IgD-negative memory B cell (primary cell): ENCODE results near the gene CCDC40. TPM values are rescaled to one million over a fixed set of nuclear protein-coding genes. Genes with fewer than 3 reads are reported as not detected.

Source experiments
- H3K27ac Mint-ChIP-seq, 3 donors: one replicate each; pipeline ENCODE4 v1.8.0; 2020 to 2022; ENCODE audit warnings: mild to moderate bottlenecking in 3 of 3, mixed read lengths in 3 of 3, moderate library complexity in 1 of 3
- H3K27me3 Mint-ChIP-seq: one replicate; pipeline ENCODE4 v1.8.0; 2021; ENCODE audit warnings: mixed read lengths
- H3K36me3 Mint-ChIP-seq: one replicate; pipeline ENCODE4 v1.8.0; 2020; ENCODE audit warnings: mild to moderate bottlenecking, mixed read lengths
- H3K4me1 Mint-ChIP-seq, 3 donors: one replicate each; pipeline ENCODE4 v1.8.0; 2020 to 2022; ENCODE audit warnings: mixed read lengths in 3 of 3, mild to moderate bottlenecking in 1 of 3
- H3K4me3 Mint-ChIP-seq, 4 donors: one replicate each; pipeline ENCODE4 v1.8.0; 2020 to 2022; ENCODE audit warnings: mild to moderate bottlenecking in 4 of 4, mixed read lengths in 4 of 4, moderate library complexity in 3 of 4
- H3K9me3 Mint-ChIP-seq, 3 donors: one replicate each; pipeline ENCODE4 v1.8.0; 2020 to 2021; ENCODE audit warnings: mixed read lengths in 3 of 3, mild to moderate bottlenecking in 1 of 3
- polyA plus RNA-seq: library from polyadenylated mRNA; unstranded; fragments of 300-500 nt; fragmentation: Illumina TruSeq; gene quantifications from one replicate; pipeline ENCODE4 v1.2.3, GENCODE V29; 2021

Gene CCDC40
- polyA plus RNA-seq, 1 donor from 2014 or later, result not detected

DNA sequence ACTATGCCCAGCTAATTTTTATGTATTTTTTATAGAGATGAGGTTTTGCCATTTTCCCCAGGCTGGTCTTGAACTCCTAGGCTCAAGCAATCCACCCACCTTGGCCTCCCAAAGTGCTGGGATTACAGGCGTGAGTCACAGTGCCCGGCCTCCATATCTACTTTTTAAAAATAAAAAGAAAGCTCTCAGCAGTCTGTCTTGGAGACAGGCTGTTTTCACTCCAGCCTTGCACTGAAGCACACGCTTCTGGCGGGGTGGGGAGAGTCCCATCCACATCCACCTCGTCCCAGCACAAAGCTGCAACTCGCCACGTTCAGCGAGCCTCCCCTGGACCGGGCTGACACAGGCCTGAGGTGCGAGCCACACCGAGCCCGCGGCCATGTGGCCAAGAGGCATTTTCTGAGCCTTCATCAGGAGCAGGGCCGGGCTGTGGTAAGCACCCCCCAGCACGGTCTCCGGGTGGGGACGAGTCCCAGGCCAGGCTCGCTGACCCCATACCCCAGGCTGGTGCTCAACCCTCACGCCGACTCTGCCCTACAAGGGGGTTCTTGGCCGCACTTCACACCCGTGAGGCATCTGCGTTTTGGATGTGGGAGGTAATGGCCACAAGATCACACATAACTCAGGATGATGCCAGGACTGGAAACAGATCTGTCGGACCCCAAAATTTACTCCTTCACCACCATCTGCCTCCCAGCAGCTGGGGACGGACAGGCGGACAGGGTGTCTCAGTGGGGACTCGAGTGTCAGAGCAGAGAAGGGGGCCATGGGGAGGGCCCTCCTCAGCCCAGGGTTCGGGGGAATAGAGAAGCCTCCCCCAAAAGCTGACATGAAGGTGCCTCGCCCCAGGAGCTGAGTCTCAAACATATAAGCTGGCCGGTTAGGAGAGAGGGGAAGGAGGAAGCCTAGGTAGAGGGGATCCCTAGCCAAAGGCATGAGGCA, 29.4 kb upstream of the CCDC40 start:
- Mint-ChIP-seq H3K27ac (peak overlapping the region in 1 of 3 donors; percentile 81), H3K27me3 (no peaks in the 10 kb centered on the region), H3K36me3 (peaks cover 3% of the 10 kb centered on the region), H3K4me3 (no peak overlapping the region), H3K4me1 (peaks cover 0 to 5% (median 1%) of the 10 kb centered on the region in 3 donors), H3K9me3 (no peaks in the 10 kb centered on the region)

DNA sequence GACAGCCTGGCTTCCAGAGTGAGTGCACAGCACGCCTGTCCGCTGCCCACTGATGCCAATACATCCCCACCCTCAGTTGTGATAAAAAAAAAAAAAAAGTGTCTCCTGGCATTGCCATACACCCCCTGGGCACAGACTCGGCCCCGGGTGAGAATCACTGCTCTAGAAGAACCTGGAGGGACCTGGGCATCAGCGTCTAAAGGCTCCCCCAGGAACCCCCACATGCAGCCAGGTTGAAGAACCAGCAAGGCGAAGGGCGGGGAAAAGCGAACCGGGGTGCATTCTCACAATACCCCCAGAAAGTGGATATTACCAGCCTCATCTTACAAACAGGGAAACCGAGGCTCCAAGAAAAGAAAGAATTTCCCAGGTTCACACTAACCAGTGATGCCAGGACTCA, 28.5 kb upstream of the CCDC40 start:
- Mint-ChIP-seq H3K36me3 (no peaks in the 10 kb centered on the region), H3K27me3 (no peaks in the 10 kb centered on the region), H3K9me3 (no peaks in the 10 kb centered on the region), H3K27ac (no peak overlapping the region), H3K4me3 (no peak overlapping the region), H3K4me1 (peaks cover 0 to 5% (median 1%) of the 10 kb centered on the region in 3 donors)

DNA sequence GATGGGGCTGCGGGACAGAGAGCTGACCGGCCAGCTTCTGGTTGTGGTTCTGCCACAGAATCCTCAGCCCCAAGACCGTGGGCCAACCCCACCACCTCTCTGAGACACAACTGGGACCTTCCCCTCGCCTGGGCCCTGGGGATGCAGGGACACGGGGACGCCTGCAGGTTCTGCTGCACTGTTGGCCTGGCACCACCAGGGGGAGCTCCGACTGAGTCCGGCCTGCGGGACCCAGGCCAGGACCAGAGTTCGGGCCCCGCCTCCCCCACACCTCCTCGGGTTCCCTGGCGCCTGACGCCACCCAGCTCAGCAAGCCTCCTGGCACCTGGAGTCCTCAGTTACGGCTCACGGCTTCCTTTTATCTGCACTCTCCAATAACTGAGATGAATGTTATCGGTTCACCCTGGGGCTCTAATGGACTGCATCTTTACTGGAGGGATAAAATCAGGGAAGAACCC, 28.0 kb upstream of the CCDC40 start:
- no peaks in the 10 kb centered on the region for H3K27me3 Mint-ChIP-seq
- H3K9me3 Mint-ChIP-seq, result no peaks in the 10 kb centered on the region
- peaks cover 0 to 5% (median 1%) of the 10 kb centered on the region in 3 donors for H3K4me1 Mint-ChIP-seq
- H3K27ac Mint-ChIP-seq, result no peak overlapping the region
- H3K4me3 Mint-ChIP-seq, result no peak overlapping the region
- no peaks in the 10 kb centered on the region for H3K36me3 Mint-ChIP-seq

DNA sequence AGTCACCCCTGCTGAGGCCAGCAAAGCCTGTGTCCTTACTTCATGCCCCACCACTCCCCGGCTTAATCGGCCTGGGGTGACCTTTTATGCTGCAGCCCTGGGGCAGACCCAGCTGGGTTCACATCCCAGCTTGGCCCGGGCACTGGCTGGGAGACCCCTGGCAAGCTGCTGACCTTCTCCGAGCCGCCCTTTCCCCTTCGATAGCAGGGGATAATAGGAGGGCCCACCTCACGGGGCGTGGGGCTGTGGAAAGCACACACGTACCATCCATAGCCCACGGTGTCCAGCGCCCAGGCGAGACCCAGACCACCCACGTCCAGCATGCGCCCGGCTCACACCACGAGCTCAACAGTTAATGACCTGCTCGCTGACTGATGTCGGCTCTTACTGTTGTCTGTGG, 27.6 kb upstream of the CCDC40 start:
- H3K4me3 Mint-ChIP-seq, result no peak overlapping the region
- H3K9me3 Mint-ChIP-seq, result no peaks in the 10 kb centered on the region
- no peaks in the 10 kb centered on the region for H3K36me3 Mint-ChIP-seq
- peaks cover 0 to 5% (median 1%) of the 10 kb centered on the region in 3 donors for H3K4me1 Mint-ChIP-seq
- H3K27me3 Mint-ChIP-seq, result no peaks in the 10 kb centered on the region
- H3K27ac Mint-ChIP-seq, result no peak overlapping the region

DNA sequence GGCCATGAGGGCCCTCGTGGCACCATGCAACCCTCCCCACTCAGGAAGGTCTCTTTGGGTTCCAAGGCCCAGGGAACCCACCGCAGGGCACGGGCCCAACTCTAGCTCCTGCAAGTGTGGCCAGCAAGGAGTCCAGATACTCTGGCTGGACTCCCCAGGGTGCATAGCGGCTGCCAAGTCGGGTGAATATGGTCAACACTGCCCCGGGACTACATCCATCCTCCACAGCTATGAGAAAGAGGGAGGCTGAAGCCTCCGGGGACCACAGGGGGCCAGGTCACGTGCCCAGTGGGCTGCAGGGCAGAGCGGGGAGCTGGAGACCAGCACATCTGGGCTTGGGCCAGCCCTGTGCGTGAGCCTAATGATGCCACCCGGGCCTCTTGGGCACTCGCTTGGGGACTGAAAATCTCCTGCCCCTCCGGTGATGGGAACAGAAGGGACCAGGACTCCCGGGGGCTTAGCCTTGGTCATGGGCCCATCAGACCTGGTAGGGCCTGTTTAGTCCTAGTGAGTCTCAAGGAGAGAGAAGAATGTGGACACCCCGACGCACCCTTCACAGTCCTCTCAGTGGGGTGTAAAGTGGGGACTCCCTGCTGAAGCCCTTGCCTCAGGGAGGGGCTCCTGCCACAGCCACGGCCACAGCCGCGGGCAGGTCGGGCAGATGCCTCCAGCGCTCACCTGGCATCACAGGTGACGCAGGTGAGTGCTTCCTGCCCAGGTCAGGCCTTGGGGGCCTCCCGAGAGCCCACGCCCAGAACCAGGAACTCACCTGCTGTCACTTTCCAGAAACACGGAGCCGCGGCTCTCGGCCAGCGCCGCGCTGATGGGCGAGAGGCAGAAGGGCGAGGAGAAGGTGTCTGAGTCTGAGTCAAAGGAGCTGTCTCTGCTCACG, 26.8 kb upstream of the CCDC40 start:
- peaks cover 0 to 3% (median 2%) of the 10 kb centered on the region in 3 donors for H3K9me3 Mint-ChIP-seq
- no peak overlapping the region for H3K4me3 Mint-ChIP-seq
- no peak overlapping the region for H3K27ac Mint-ChIP-seq
- H3K4me1 Mint-ChIP-seq, result peaks cover 0 to 5% (median 1%) of the 10 kb centered on the region in 3 donors
- no peaks in the 10 kb centered on the region for H3K27me3 Mint-ChIP-seq
- no peaks in the 10 kb centered on the region for H3K36me3 Mint-ChIP-seq

DNA sequence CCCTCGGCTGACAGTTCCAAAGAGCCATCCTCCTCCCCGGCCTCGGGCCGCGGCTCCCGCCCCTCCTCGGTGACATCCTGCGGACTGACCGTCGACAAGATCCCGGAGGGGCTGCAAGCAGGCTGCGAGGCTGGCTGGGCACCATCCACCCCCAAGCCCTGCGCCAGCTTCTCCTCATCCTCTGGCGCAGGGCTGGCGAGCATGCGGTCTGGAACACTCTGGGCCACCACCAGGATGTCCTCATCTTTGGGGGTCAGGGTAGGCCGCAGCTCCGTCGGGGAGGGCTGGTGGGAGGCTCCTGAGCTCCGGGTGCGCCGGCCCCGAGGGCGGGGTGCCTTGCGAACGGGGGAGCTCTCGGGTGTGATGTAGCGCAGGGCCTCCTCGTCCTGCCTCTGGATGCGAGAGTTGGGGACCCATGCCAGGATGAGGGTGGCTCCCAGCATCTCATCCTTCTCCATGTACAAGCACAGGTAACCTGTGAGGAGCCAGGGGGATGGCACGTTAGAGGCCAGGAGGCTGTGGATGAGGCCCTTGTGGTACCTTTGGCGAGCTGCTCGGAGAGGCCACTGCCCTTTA, 26.1 kb upstream of the CCDC40 start:
- H3K4me3 Mint-ChIP-seq, result no peak overlapping the region
- peaks cover 0 to 5% (median 1%) of the 10 kb centered on the region in 3 donors for H3K4me1 Mint-ChIP-seq
- no peaks in the 10 kb centered on the region for H3K36me3 Mint-ChIP-seq
- H3K27ac Mint-ChIP-seq, result no peak overlapping the region
- H3K9me3 Mint-ChIP-seq, result peaks cover 2 to 6% (median 5%) of the 10 kb centered on the region in 3 donors
- no peaks in the 10 kb centered on the region for H3K27me3 Mint-ChIP-seq

DNA sequence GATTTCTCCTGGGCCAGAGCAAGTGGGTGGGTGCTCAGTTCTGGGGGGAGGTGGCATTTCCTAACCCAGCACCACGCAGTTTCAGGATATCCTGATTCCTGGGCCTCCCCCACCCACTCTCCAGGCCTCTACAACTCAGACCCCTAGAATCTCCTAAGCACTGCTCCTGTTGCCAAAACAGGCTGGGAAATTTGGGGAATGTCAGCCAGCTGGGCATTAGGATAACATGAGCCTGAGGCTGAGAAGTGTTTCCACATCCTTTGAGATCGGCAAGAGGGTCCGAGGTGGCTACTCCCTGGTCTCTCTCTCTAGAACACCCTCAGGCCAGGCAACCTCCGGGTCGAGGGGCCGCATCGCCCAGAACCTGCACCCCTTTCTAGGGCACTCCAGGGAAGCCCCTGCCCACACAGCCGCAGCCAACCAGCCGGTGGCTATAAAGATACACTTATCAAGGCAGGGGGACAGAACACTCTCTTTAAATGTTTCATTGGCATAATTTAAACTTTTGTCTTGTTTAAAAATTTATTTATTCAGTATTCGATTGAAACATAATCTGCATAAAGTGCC, 24.4 kb upstream of the CCDC40 start:
- Mint-ChIP-seq H3K9me3 (peaks cover 2 to 6% (median 5%) of the 10 kb centered on the region in 3 donors), H3K4me3 (no peak overlapping the region), H3K36me3 (no peaks in the 10 kb centered on the region), H3K27me3 (no peaks in the 10 kb centered on the region), H3K4me1 (peaks cover 0 to 2% (median 0%) of the 10 kb centered on the region in 3 donors), H3K27ac (no peak overlapping the region)

DNA sequence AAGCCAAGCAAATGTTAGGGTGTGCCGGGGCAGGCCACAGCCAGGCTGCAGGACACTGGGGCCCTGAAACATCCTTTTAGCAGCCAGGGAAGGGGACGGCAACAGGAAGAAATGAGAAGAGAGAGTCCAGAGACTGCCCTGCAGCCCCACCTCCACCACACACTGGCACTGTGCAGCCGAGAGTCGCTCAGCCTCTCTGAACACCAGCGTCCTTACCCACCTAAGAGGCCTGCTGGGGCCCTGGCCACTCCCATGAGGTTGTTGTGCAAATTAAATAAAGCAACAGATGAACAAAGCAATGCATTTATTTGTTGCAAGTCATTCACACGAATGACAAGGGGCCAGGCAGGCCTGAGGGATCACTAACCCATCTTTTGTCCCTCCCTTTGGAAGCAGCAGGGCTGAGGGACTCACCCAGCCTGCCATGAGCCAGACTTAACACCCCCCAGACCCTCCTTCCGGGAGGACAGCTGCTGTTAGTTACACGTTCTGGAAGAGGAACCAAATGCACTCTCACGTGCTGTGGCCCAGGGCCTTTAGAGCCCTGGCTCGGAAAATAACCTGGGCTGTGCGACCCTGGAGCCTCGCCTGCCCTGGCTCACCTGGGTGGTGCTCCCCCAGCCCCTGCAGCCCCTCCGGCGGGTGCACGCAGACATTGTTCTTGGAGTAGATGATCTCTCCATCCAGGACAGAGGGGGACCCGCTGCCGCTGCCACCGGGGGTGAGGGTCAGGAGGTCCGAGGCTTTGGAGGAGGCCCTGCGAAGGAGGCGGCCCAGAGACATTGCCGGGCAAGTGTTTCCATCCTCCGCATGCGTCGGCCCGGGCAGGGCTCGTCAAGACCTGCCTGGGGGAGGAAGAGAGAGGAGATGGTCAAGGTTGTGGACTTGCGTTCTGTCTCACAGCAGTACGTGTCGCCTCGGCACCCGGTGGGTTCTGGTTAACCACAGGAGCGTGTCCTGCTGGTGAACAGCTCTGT, 23.4 kb upstream of the CCDC40 start:
- no peak overlapping the region for H3K27ac Mint-ChIP-seq
- H3K4me1 Mint-ChIP-seq, result peaks cover 0 to 2% (median 0%) of the 10 kb centered on the region in 3 donors
- no peaks in the 10 kb centered on the region for H3K36me3 Mint-ChIP-seq
- H3K27me3 Mint-ChIP-seq, result no peaks in the 10 kb centered on the region
- H3K9me3 Mint-ChIP-seq, result peaks cover 2 to 6% (median 5%) of the 10 kb centered on the region in 3 donors
- H3K4me3 Mint-ChIP-seq, result no peak overlapping the region

DNA sequence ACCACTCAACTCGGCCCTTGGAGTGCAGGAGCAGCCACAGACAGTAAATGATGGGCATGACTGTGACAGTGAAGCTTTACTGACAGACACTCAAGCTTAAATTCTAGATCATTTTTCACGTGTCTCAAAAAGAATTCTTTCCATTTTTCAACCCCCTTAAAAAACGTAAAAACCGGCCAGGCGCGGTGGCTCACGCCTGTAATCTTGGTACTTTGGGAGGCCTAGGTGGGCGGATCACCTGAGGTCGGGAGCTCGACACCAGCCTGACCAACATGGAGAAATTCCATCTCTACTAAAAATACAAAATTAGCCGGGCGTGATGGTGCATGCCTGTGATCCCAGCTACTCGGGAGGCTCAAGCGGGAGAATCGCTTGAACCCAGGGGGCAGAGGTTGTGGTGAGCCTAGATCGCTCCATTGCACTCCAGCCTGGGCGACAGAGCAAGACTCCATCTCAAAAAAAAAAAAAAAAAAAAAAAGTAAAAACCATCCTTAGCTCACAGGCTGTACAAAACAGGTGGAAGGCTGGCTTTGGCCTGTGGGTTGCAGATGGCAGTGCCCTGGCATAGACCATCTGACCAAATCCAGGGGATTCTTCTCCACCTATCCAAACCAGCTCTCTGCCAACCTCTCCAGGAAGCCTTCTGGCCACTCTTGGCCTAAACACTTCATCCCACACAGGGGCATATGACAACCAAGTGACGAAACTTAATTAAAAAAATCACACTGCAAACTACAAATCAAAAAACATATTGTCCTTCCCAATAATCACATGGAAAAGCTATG, 19.0 kb upstream of the CCDC40 start:
- Mint-ChIP-seq H3K36me3 (no peaks in the 10 kb centered on the region), H3K4me1 (peaks cover 3 to 6% (median 5%) of the 10 kb centered on the region in 3 donors), H3K27ac (no peak overlapping the region), H3K4me3 (no peak overlapping the region), H3K9me3 (peaks cover 4 to 6% (median 5%) of the 10 kb centered on the region in 3 donors), H3K27me3 (no peaks in the 10 kb centered on the region)

DNA sequence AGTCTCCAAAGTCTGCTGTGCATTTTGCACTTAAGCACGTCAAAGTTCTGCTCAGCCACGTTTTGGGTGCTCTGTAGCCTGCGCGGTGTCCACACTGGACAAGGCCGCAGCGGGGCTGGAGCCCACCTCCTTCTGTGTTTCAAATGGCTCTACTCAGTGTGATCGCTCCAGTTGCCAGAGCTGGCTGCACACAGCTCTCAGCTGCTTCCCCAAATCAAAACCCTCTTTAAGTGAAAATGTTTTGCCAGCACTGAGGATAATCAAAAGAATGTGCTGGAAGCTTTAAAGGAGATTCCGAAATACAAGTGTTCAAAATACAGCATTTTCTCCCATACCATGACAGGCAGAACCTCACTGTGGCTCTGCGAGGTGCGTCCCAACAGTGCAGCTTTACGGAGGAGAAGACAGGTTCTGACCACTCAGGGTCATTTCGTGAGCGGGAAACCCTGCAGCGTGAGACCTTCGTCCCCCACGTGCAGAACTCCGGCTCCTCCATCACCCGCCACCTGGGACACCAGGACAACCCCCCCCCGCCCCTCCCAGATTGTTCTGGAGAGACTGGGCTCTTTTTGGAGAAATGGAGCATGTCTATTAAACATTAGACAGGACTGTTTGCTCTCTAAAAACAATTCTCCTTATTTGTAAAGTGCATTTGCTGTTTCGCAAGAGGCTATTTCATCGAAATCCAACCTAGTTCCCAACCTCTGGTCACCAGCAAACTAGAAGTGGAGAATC, 17.4 kb upstream of the CCDC40 start:
- H3K4me1 Mint-ChIP-seq, result peaks cover 3 to 6% (median 5%) of the 10 kb centered on the region in 3 donors
- H3K4me3 Mint-ChIP-seq, result no peak overlapping the region
- H3K27ac Mint-ChIP-seq, result no peak overlapping the region
- H3K36me3 Mint-ChIP-seq, result no peaks in the 10 kb centered on the region
- H3K27me3 Mint-ChIP-seq, result no peaks in the 10 kb centered on the region
- H3K9me3 Mint-ChIP-seq, result peaks cover 4 to 6% (median 5%) of the 10 kb centered on the region in 3 donors

DNA sequence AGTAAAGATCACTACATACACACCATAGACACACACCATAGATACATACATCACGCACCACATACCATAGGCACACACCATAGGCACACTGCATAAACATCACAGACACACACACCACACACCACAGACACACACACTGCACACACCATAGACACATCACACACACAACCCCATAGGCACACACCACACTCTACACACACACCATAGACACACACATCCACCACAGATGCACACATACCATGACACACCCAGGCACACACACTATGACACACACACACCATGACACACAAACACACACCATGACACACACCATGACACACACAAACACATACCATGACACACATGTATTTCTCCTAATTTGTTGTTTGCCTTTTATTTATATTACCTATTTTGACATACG, 14.8 kb upstream of the CCDC40 start:
- Mint-ChIP-seq H3K4me1 (peaks cover 3 to 6% (median 5%) of the 10 kb centered on the region in 3 donors), H3K9me3 (peaks cover 0 to 2% (median 0%) of the 10 kb centered on the region in 3 donors), H3K4me3 (no peak overlapping the region), H3K36me3 (no peaks in the 10 kb centered on the region), H3K27me3 (no peaks in the 10 kb centered on the region), H3K27ac (no peak overlapping the region)

DNA sequence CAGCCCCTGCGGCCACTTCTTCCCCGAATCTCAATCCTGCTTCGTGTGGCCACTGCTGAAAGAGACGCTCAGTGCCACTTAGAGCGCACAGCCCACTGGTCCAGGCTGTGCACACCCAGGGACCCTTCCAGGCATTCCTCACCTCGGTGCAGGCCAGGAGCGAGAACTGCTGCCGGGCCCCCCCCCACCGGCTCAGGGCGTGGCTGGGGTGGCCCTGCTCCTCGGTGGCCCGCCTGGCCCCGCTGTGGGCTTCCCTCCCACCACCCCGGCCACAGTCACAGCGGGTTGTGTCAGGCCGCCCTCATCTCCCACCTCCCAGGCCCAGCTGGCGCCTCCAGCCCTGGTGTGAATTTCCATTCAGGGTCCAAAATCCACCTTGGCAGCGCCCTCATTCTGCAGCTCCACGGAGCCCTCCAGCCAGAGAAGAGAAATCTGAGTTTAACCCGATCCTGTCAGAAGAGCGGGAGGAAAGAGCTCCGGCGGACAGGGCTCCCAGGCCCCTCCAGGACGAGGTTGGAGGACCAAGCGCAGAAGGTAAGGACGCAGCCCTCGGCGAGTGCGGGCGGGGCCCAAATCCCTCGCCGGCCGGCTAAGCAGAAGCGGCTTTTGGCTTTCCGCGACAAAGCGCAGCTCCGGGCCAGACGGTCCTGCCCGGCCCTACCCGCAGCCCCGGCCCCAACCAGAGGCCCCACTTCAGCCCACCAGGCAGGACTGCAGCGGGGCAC, 12.8 kb upstream of the CCDC40 start:
- Mint-ChIP-seq H3K4me3 (no peak overlapping the region), H3K36me3 (no peaks in the 10 kb centered on the region), H3K9me3 (peaks cover 0 to 2% (median 0%) of the 10 kb centered on the region in 3 donors), H3K4me1 (peaks cover 3 to 6% (median 5%) of the 10 kb centered on the region in 3 donors), H3K27ac (no peak overlapping the region), H3K27me3 (no peaks in the 10 kb centered on the region)
